Measurements from ENCODE around the gene TIAM2. TPM values are rescaled to one million over a fixed set of nuclear protein-coding genes. Genes with fewer than 3 reads are reported as not detected.
"Not testable (repeated sequence)": the region's sequence is repeated elsewhere in the genome, so short reads cannot be mapped to it uniquely, and the experiment has no call there.

The TIAM2 gene
- total RNA-seq, 1 experiment from 2014 or later, result 9.1 TPM

DNA sequence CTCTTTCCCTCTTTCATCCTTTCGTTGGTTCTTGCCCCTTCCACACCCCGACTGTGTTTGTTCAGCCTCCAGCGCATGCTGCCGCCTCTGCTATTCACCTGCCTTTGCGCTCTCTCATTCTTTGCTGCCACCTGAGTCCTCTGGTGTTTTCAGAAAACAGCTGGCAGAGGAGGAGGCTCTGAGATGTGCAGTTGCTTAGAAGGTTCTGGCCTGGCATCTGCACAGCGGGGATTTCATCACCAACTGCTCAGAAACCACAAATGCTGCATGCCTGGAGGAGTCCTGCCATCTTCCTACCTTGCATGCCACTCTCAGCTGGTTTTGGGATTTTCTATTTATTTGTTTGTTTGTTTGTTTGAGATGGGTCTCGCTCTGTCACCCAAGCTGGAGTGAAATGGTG lies 229.5 kb downstream of the TIAM2 start:
- no peak for DNase-seq (ENCODE audit: low spot score)
- Histone ChIP-seq H3K27me3 (replicated peaks; ENCODE audit: insufficient read depth, low read depth, low read length, poor library complexity) (no peaks in the 10 kb centered on the region), H3K36me3 (ENCODE audit: insufficient read depth, low read length, poor library complexity, severe bottlenecking) (no peaks in the 10 kb centered on the region), H3K27ac (ENCODE audit: low read depth, low read length, poor library complexity, severe bottlenecking) (no peak overlapping the region), H3K4me3 (ENCODE audit: low read depth, low read length, poor library complexity, severe bottlenecking) (no peak overlapping the region), H3K9me3 (ENCODE audit: low read depth, low read length, poor library complexity, severe bottlenecking) (no peaks in the 10 kb centered on the region), H3K4me1 (ENCODE audit: insufficient read depth, low read length, poor library complexity, severe bottlenecking) (no peaks in the 10 kb centered on the region)
- intact Hi-C loops (cut with micrococcal nuclease; ENCODE audit: unreplicated experiment), result no loop called here
- ChIA-PET POLR2A (ENCODE audit: low non-redundant PET) (no interaction called here), CTCF (no interaction called here)
- no TSS peak for BruUV-seq (replicated peaks)
- no peak for TF ChIP-seq EZH2 (IDR thresholded peaks at IDR 0.05; ENCODE audit: borderline replicate concordance, low read depth, low read length, poor library complexity, severe bottlenecking)
- no peak for TF ChIP-seq CTCF (conservative IDR thresholded peaks at IDR 0.05; ENCODE audit: low read depth, low read length)

DNA sequence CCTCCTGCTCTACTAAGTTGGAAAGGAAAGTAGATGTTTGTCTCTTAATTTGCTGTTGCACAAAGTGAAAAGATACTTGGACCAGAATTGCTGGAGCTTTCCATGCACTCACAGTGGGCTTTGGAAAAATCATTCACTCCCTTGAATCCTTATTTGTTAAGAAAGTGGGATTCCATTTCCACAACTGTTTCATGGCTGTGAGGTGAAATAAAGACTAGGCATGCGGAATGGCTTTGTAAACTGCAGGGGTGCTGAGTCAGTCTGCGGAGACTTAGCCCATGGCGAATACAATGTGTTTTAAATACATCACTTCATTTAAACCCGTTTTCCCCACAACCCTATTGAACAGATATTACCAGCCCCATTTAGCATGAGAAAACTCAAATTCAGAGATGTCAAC lies 231.9 kb downstream of the TIAM2 start:
- Histone ChIP-seq H3K9me3 (ENCODE audit: low read depth, low read length, poor library complexity, severe bottlenecking) (no peaks in the 10 kb centered on the region), H3K27ac (ENCODE audit: low read depth, low read length, poor library complexity, severe bottlenecking) (no peak overlapping the region), H3K36me3 (ENCODE audit: insufficient read depth, low read length, poor library complexity, severe bottlenecking) (no peaks in the 10 kb centered on the region), H3K4me1 (ENCODE audit: insufficient read depth, low read length, poor library complexity, severe bottlenecking) (no peaks in the 10 kb centered on the region), H3K4me3 (ENCODE audit: low read depth, low read length, poor library complexity, severe bottlenecking) (no peak overlapping the region), H3K27me3 (replicated peaks; ENCODE audit: insufficient read depth, low read depth, low read length, poor library complexity) (no peaks in the 10 kb centered on the region)
- ChIA-PET CTCF (no interaction called here), POLR2A (ENCODE audit: low non-redundant PET) (no interaction called here)
- no TSS peak for BruUV-seq (replicated peaks)
- intact Hi-C loops (cut with micrococcal nuclease; ENCODE audit: unreplicated experiment), result no loop called here
- DNase-seq (ENCODE audit: low spot score), result no peak
- TF ChIP-seq CTCF (conservative IDR thresholded peaks at IDR 0.05; ENCODE audit: low read depth, low read length) (no peak), EZH2 (IDR thresholded peaks at IDR 0.05; ENCODE audit: borderline replicate concordance, low read depth, low read length, poor library complexity, severe bottlenecking) (no peak)

DNA sequence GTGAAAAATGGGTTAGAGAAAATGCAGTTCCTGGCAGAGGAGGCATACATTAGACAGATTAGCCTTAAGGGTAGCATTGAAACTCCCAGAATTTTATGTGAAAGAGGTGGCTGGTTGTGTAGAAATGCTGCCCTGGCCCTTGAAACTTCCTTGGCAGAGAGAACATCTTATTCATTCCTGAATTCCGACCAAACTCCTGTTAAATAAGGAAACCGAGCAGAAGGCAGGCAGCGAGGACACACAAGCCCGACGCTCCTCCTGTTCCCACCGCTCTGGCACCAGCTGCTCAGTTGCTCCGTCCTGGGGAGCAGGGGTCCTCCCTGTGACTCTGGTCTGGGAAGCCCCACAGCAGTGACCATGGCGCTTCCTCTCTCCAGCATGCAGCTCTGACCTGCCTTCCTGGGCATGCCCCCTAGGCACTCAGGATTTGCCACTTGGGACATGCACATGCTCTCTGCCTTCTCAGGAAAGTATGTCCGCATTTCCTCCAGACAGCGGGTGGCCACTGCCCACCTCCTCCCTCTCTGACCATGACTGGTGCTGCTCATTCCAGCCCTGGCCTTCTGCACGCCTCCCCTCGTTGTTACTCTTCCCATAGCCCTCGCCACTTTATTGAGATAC lies 233.5 kb downstream of the TIAM2 start:
- Histone ChIP-seq H3K9me3 (ENCODE audit: low read depth, low read length, poor library complexity, severe bottlenecking) (no peaks in the 10 kb centered on the region), H3K27me3 (replicated peaks; ENCODE audit: insufficient read depth, low read depth, low read length, poor library complexity) (no peaks in the 10 kb centered on the region), H3K27ac (ENCODE audit: low read depth, low read length, poor library complexity, severe bottlenecking) (no peak overlapping the region), H3K36me3 (ENCODE audit: insufficient read depth, low read length, poor library complexity, severe bottlenecking) (no peaks in the 10 kb centered on the region), H3K4me1 (ENCODE audit: insufficient read depth, low read length, poor library complexity, severe bottlenecking) (no peaks in the 10 kb centered on the region), H3K4me3 (ENCODE audit: low read depth, low read length, poor library complexity, severe bottlenecking) (no peak overlapping the region)
- TF ChIP-seq CTCF (conservative IDR thresholded peaks at IDR 0.05; ENCODE audit: low read depth, low read length) (no peak), EZH2 (IDR thresholded peaks at IDR 0.05; ENCODE audit: borderline replicate concordance, low read depth, low read length, poor library complexity, severe bottlenecking) (no peak)
- ChIA-PET POLR2A (ENCODE audit: low non-redundant PET) (no interaction called here), CTCF (no interaction called here)
- no TSS peak for BruUV-seq (replicated peaks)
- DNase-seq (ENCODE audit: low spot score), result no peak
- intact Hi-C loops (cut with micrococcal nuclease; ENCODE audit: unreplicated experiment), result no loop called here

DNA sequence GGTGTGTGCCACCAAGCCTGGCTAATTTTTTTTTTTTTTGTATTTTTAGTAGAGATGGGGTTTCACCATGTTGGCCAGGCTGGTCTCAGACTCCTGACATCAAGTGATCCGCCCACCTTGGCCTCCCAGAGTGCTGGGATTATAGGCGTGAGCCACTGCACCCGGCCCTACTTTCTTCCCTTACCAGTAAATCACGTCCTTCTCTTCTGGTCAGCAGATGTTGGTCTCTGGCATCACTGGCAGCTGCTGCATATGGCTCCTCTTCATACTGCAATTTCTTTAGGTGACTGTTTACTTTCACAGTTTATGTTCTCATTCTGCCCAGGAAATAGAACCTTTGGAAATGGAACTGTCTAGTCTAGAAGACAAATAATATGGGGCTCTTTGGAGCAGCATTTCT lies 235.9 kb downstream of the TIAM2 start:
- DNase-seq (ENCODE audit: low spot score); H3K4me3 ChIP-seq (ENCODE audit: low read depth, low read length, poor library complexity, severe bottlenecking); intact Hi-C loops (cut with micrococcal nuclease; ENCODE audit: unreplicated experiment); H3K36me3 ChIP-seq (ENCODE audit: insufficient read depth, low read length, poor library complexity, severe bottlenecking); H3K27ac ChIP-seq (ENCODE audit: low read depth, low read length, poor library complexity, severe bottlenecking); CTCF ChIA-PET; POLR2A ChIA-PET (ENCODE audit: low non-redundant PET); H3K27me3 ChIP-seq (replicated peaks; ENCODE audit: insufficient read depth, low read depth, low read length, poor library complexity); BruUV-seq (replicated peaks); H3K9me3 ChIP-seq (ENCODE audit: low read depth, low read length, poor library complexity, severe bottlenecking); H3K4me1 ChIP-seq (ENCODE audit: insufficient read depth, low read length, poor library complexity, severe bottlenecking): not testable (repeated sequence)

Data from A673 (cell line).